ENCODE measurements around the gene SOX18. TPM values are rescaled to one million over a fixed set of nuclear protein-coding genes. Genes with fewer than 3 reads are reported as not detected.

SOX18 gene
- total RNA-seq, 1 experiment from 2014 or later = 0.16 TPM

DNA sequence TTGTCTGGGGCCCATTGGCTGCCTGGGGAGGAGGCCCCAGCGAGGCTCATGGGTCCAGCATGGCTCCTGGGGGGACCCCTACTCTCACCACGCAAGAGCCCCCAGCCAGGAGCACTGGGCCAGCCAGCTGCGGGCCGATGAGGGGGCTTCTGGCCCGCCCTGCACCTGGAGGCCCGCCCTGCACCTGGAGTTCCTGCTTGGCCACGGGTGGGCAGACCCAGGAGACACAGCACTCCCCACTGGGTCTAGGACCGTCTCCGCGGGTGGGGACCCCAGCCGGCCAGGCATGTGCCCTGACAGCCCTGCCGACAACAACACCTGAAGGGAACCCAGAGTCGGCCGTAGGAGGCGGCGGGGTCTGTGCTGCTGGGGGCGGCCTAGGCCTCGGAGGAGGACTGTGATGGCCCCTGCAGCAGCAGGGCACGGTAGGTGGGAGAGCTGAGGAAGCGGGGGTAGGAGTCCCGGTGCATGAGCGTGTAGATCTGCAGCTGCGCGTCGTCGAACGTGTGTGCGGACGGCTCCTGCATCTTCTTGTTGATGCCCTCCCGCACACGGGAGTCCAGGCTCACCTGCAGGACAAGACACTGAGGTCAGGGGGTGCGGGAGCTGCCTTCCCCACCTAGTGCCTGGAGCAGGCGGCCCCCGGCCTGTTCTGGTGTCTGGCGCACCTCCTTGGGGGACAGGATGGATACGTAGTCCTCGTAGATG lies 24.2 kb upstream of the SOX18 start:
- Mint-ChIP-seq H3K4me1 (ENCODE audit: insufficient read depth, unreplicated experiment) (peaks cover 2% of the 10 kb centered on the region), H3K4me3 (ENCODE audit: unreplicated experiment) (no peak overlapping the region), H3K36me3 (ENCODE audit: insufficient read depth, unreplicated experiment) (no peaks in the 10 kb centered on the region), H3K9me3 (ENCODE audit: unreplicated experiment) (no peaks in the 10 kb centered on the region), H3K27me3 (ENCODE audit: insufficient read depth, unreplicated experiment) (no peaks in the 10 kb centered on the region), H3K27ac (ENCODE audit: low read depth, unreplicated experiment) (no peak overlapping the region)
- CTCF ChIA-PET = interaction anchor here (0.6 to 1.3 kb wide), 8 partner anchors 10 to 120 kb away, joined by 3 to 8 read pairs (median 3); no protein-coding TSS in a partner anchor
- POLR2A ChIA-PET = interaction anchor here (0.7 kb wide), 1 partner anchor 26 kb away, joined by 3 read pairs; no protein-coding TSS in a partner anchor
- no peak for DNase-seq (ENCODE audit: unreplicated experiment)
- no TSS peak for BruUV-seq (replicated peaks)
- TF ChIP-seq, protein P1, sequence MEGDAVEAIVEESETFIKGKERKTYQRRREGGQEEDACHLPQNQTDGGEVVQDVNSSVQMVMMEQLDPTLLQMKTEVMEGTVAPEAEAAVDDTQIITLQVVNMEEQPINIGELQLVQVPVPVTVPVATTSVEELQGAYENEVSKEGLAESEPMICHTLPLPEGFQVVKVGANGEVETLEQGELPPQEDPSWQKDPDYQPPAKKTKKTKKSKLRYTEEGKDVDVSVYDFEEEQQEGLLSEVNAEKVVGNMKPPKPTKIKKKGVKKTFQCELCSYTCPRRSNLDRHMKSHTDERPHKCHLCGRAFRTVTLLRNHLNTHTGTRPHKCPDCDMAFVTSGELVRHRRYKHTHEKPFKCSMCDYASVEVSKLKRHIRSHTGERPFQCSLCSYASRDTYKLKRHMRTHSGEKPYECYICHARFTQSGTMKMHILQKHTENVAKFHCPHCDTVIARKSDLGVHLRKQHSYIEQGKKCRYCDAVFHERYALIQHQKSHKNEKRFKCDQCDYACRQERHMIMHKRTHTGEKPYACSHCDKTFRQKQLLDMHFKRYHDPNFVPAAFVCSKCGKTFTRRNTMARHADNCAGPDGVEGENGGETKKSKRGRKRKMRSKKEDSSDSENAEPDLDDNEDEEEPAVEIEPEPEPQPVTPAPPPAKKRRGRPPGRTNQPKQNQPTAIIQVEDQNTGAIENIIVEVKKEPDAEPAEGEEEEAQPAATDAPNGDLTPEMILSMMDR (IDR thresholded peaks at IDR 0.05; ENCODE audit: unreplicated experiment) = no peak
- intact Hi-C loops (cut with micrococcal nuclease) = no loop called here

DNA sequence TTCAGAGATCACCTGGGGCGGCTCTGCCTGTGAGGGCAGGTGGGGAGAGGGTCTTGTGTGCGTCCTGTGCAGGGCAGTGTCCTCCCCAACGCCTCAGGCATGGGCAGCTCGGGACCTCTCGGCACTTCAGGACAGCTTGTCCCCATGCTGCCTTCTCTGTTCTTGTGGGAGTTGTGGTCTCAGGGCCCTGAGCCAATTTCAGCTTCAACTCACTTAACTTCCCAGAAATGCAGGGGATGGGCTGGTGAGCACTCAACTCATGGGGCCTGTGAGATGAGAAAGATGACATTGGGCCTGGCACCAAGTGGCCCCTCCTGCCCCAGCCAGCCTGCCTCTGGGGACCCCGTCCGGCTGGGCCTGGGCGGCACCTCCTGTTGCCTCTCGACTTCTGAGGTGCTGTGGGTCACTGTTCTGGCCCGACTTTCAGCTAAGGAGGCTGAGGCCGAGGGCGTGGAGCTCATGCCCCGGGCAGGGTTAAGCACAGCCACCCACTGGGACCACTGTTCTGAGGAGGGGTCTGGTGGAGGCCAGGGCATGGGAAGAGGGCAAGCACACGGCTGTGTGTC lies 23.1 kb upstream of the SOX18 start:
- no TSS peak for BruUV-seq (replicated peaks)
- Mint-ChIP-seq H3K4me3 (ENCODE audit: unreplicated experiment) (no peak overlapping the region), H3K27me3 (ENCODE audit: insufficient read depth, unreplicated experiment) (no peaks in the 10 kb centered on the region), H3K9me3 (ENCODE audit: unreplicated experiment) (no peaks in the 10 kb centered on the region), H3K27ac (ENCODE audit: low read depth, unreplicated experiment) (no peak overlapping the region), H3K36me3 (ENCODE audit: insufficient read depth, unreplicated experiment) (no peaks in the 10 kb centered on the region), H3K4me1 (ENCODE audit: insufficient read depth, unreplicated experiment) (no peaks in the 10 kb centered on the region)
- TF ChIP-seq, protein P1 (IDR thresholded peaks at IDR 0.05; ENCODE audit: unreplicated experiment) = no peak
- POLR2A ChIA-PET = interaction anchor here (0.7 to 1.9 kb wide), 2 partner anchors 10 to 25 kb away, joined by 3 to 6 read pairs; partner anchors contain the start of gene TCEA2
- no peak for DNase-seq (ENCODE audit: unreplicated experiment)
- intact Hi-C loops (cut with micrococcal nuclease) = no loop called here
- CTCF ChIA-PET = interaction anchor here (0.6 to 5.2 kb wide), 5 partner anchors 11 to 48 kb away, joined by 3 to 37 read pairs (median 3); partner anchors contain the start of gene LKAAEAR1

DNA sequence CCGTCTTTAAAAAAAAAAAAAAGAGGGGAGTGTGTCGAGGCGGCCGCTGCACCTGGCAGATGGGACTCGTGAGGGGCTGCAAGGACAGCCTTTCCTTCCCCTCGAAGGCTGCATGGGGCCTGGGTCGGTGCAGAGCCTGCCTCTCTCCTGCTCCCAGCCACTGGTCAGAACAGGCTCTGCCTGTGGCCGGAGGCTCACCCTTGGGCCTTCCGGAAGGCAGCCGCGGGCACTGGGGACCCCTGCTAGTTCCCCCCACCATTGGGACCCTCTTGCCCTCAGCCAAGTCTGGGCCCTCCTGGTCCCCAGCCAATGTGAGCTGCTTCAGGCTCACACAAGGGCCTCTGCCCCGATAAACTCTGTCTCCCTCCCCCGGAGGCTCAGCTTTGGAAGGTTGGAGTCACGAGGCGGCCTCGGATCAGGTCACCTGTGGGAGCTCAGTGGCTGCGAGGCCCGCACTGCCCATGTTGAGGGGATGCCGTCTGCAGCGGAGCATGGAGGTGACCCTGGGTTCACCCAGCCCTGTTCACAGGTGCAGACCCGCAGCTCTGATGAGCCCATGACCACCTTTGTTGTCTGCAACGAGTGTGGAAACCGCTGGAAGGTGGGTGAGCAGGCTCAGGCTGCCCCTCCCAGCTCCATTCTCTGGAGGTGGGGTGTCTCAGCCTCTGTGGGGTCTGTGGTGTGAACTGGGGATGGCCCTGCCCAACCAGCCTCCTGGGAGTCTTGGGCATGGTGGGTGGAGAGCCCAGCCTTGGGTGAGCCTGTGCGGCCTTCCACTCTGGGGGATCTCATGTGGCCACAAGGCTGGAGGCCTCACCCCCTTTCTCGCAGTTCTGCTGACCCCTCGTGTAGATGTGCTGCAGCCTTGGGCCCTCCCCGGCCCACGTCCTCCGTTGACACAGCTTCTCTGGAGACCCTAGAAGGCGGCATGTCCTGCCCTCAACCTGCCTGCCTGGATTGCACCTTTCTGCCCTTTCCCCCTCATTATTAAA lies 22.2 kb upstream of the SOX18 start:
- H3K9me3 Mint-ChIP-seq (ENCODE audit: unreplicated experiment) = no peaks in the 10 kb centered on the region
- no peaks in the 10 kb centered on the region for H3K27me3 Mint-ChIP-seq (ENCODE audit: insufficient read depth, unreplicated experiment)
- peaks cover 7% of the 10 kb centered on the region for H3K4me1 Mint-ChIP-seq (ENCODE audit: insufficient read depth, unreplicated experiment)
- intact Hi-C loops (cut with micrococcal nuclease) = no loop called here
- H3K4me3 Mint-ChIP-seq (ENCODE audit: unreplicated experiment) = no peak overlapping the region
- ChIA-PET CTCF (interaction anchor here (0.6 to 5.2 kb wide), 5 partner anchors 8 to 1429 kb away, joined by 3 to 37 read pairs (median 3); partner anchors contain the start of genes LKAAEAR1, OPRL1 and RGS19), POLR2A (interaction anchor here (1.9 kb wide), 1 partner anchor 9 kb away, joined by 6 read pairs; the partner anchor contains the start of gene TCEA2)
- TF ChIP-seq, protein P1 (IDR thresholded peaks at IDR 0.05; ENCODE audit: unreplicated experiment) = no peak
- no peak for DNase-seq (ENCODE audit: unreplicated experiment)
- no peaks in the 10 kb centered on the region for H3K36me3 Mint-ChIP-seq (ENCODE audit: insufficient read depth, unreplicated experiment)
- BruUV-seq (replicated peaks) = no TSS peak
- H3K27ac Mint-ChIP-seq (ENCODE audit: low read depth, unreplicated experiment) = no peak overlapping the region

All from MCF 10A (cell line).